HG03439 (cell line): ENCODE measurements around the gene AQP1.

Source experiments
- ATAC-seq: cut with Tn5 transposase; IDR thresholded peaks from one replicate; pipeline ENCODE4 v1.9.1; 2021; ENCODE audit warnings: mild to moderate bottlenecking, moderate library complexity; ENCODE audit not compliant: unreplicated experiment

The AQP1 gene

DNA sequence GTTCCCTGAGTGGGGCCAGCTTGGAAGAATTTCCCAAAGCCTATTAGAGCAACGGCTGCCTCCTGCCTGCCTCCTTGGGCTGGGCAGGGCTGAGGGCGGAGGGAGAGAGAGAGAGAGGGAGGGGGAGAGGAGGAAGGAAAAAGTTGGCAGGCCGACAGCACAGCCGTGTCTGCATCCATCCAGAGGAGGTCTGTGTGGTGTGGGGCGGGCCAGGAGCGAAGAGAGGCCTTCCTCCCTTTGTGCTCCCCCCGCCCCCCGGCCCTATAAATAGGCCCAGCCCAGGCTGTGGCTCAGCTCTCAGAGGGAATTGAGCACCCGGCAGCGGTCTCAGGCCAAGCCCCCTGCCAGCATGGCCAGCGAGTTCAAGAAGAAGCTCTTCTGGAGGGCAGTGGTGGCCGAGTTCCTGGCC lies at the start of gene AQP1:
Gene AQP1, plus strand, starts transcription at position 293 of the 409 bp plus-strand sequence. Its CDS starts 57 bp downstream, at position 350.
- no peak for ATAC-seq

GRCh38 chr7:30862995-30863705 lies 48.5 kb upstream of the AQP1 start:
- ATAC-seq = no peak

DNA sequence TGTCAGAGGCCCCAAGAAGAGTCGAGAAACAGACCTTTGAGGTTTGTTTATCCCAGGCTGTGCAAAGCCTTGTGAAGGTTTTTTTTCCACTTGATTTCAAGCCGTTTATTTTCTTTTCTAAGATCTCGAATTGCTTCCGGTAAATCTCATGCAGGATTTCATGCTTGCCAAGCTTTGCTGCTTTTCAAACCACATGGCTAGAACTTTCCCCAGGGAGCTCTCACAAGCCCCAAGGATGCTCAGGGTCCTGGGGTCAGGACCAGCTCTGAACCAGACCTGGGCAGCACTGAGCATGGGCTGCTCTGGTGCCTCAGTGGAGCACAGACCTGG lies 48.0 kb upstream of the AQP1 start:
- ATAC-seq = no peak

DNA sequence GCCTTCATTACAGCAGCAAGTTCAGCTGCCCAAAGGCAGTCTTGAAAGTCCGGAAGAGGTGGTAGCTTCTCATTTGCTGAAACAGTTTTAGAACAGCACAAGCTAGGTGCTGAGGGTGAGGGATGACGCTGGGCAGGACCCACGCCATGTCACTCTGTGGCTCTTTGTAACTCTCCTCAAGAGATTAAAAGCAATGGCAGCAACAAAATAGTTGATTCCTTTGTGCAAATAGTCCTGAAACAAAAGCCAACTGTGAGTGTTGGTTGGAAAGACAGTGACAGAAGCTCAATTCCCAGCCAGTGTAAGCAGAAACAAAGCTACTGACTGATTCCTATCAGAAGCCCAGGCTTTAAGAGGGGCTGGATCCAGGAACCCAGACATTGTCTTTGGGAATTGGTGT lies 47.6 kb upstream of the AQP1 start:
- no peak for ATAC-seq

DNA sequence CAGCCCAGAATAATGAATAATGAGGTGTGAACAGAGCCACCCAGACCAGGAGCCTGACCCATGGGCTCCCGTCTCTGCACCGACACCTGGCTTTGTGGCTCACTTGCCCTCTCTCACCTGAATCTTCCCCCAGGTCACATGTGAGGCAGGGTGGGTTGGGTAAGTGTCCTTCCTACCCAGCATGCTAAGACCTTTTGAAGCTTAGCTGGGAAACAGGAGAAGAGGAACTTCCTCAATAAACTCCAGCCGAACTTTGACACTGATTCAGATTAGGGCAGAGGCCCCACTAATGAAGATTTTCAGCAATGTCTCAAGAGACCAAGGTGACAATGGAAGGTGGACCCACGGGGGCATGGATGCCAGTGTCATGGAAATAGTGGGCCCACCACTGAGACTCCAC lies 46.6 kb upstream of the AQP1 start:
- ATAC-seq = no peak

GRCh38 chr7:30865821-30866220 lies 45.8 kb upstream of the AQP1 start:
- ATAC-seq = no peak

DNA sequence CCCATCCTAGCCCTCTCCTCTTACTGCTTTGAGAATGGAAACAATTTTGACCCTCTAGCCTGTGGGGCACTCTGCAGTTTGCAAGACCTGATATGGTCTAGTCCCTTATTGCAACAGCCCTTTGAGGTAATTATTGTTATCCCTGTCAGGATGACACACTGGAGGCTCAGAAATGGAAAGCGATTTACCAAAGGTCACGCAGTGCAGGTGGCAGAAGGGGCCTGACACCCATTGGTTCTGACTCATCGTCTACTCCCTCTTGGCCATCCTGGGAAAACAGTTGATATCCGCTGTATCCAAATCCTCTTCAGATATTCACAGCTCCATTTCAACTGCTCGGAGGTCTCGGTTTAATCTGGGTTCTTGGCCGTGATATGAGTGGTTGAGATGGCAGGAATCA lies 44.7 kb upstream of the AQP1 start:
- no peak for ATAC-seq

- ATAC-seq = no peak
These were observed 44.2 kb upstream of the AQP1 start for GRCh38 chr7:30867483-30867882.

- ATAC-seq = no peak
These were observed 41.6 kb upstream of the AQP1 start for GRCh38 chr7:30869794-30870611.

DNA sequence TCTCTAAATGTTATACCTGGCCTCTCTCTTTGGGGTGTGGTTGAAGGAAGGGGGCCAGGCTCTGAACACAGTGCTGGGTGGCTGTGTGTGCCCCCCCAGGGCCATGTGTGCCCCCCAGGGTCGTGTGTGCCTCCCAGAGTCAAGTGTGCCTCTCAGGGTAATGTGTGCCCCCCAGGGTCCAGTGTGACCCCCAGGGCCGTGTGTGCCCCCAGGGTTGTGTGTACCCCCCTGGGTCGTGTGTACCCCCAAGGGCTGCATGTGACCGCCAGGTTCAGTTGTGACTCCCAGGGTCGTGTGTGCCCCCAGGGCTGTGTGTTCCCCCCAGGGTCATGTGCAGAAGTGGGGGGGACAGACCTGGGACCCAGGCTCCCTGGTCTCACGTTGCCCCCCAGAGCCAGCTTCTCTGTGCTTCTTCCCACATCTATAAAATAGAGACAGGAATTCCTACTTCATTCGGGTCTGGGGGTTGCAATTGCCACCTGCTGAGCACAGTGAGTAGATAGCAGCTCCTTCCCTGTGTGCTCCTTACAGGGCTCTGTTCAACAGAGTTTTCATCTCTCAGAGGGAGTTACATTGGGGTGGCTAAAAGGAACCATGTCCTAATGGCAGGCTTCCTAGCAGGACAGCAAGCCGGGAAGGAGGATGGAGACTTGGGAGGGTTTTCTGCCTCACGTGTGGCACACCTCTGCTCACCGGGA lies 40.7 kb upstream of the AQP1 start:
- ATAC-seq = no peak

- no peak for ATAC-seq
These were observed 40.0 kb upstream of the AQP1 start for GRCh38 chr7:30871655-30872054.

GRCh38 chr7:30873207-30873606 lies 38.4 kb upstream of the AQP1 start:
- no peak for ATAC-seq

DNA sequence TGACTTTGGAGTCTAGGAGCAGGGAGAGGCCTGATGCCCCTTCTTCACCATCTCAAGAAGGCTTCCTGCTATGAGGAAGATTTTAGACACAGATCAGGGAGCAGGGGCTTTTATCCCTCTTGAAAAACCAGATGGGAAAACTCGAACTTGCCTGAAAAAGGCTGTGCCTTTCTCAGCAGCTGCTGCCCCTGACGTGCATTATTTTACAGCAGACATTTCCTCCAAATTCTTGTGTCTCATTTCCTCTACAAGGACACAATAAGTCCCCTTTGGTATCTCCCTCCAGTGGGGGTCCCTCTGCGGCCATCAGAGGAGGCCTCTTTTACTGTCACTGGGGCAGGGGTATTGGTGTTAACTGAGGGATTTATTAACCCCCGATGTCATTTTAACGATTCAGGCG lies 38.0 kb upstream of the AQP1 start:
- no peak for ATAC-seq

- no peak for ATAC-seq
These were observed 36.9 kb upstream of the AQP1 start for GRCh38 chr7:30874656-30875302.

GRCh38 chr7:30877015-30877769 lies 34.5 kb upstream of the AQP1 start:
- ATAC-seq = no peak

DNA sequence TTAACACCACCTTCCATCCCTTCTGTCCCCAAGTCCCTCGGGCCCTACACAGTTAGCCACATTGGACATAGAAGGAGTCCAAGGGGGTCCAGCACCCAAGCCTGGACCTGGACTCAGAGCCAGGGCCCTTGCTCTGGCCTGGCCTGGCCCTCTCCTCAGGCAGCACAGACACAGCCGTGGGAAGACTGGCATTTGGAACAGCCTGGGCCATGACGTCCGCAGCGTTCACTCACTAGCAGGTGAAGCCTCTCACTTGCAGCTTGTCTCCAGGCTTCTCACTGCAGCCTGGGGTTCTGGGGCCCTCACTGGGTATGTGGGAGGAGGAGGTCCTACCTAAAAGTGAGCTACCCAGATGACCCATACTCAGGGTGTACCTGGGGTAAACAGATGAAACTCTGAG lies 33.7 kb upstream of the AQP1 start:
- no peak for ATAC-seq

DNA sequence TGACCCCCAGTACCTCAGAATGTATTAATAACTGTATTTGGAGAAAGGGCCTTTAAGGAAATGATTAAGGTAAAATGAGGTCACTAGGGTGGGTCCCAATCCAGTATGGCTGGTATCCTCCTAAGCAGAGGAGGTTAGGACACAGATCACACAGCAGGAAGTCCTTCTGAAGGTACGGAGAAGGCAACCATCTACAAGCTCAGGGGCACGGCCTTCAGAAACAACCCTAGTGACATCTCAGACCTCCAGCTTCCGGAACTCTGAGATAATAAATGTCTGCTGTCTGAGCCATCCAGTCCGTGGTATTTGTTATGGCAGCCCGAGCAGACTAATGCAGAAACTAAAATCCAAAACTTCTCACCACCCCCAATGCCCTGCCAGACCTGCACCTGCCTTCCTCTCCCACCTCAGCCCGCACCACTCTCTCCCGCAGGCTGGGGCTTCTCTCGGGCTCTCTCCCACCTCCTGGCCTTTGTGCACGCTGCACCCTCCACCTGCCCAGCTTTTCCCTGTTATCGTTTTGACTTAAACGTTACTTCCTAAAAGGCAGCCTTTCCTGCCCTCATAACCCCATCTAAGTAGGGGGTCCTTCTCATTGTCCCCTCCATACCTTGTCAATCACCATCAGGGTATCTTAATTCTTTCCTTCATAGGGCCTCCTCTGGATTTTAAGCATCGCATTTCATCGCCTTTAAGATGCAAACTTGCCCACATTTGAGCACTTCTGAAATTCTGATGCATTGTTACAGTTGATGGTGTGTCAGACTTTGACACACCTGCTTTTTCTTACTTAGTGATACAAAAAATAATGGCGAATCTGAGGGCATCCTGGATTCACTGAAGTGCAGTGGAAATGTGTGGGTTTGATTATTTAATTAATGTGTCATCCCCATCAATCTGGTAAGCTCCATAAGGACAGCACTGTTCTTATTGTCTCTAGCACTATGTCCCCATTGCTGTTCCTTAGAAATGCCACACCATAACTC lies 32.2 kb upstream of the AQP1 start:
- ATAC-seq = no peak

DNA sequence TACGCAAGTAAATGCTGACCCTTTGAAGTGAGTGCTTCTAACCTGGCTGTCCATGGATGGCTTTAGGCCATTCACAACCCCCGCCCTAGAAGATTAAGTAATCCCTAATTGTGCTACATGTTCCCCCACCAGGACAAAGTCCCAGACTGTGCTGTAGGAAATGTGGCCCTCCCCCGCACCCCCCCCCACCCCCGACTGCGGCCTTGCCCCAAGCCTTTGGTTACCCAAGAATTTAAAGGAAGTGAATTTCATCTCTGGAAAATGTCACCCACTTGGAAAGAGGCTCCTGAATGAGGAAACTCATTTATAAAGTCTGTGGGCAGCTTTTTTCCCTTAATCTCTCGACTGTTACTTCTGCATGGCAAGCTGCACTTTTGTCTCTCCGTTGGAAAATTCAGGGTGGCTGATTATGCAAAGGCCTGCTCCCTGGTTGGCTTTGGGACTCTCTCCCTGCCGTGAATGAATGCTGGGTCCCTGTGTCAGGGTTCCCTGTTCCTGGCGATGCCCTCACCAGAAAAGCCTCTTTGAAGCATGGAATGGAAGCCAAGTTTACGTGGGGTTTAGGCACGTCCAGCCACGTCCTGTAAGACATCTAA lies 31.4 kb upstream of the AQP1 start:
- no peak for ATAC-seq

DNA sequence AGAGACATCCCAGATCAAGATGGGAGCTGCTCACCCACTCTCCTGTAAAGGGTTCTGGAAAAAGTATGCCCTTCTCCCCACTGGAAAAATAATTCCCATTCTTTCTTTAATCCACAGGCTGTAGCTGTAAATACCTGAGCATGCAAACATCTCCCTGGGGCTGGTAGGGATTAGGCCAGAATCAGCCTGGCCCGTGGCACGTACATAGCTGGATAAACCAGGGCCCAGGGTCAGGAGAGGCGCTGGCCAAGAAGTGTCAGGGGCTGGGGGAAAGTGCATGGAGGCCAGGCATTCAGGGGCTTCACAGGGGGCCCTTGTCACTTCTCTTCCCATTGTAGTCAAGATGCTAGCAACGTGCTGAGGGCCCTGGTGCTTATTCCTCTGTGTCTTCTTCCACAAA lies 30.7 kb upstream of the AQP1 start:
- ATAC-seq = no peak
